Measurements from ENCODE around the gene NDUFB10.
"Not testable (repeated sequence)": the region's sequence is repeated elsewhere in the genome, so short reads cannot be mapped to it uniquely, and the experiment has no call there.

Gene NDUFB10

DNA sequence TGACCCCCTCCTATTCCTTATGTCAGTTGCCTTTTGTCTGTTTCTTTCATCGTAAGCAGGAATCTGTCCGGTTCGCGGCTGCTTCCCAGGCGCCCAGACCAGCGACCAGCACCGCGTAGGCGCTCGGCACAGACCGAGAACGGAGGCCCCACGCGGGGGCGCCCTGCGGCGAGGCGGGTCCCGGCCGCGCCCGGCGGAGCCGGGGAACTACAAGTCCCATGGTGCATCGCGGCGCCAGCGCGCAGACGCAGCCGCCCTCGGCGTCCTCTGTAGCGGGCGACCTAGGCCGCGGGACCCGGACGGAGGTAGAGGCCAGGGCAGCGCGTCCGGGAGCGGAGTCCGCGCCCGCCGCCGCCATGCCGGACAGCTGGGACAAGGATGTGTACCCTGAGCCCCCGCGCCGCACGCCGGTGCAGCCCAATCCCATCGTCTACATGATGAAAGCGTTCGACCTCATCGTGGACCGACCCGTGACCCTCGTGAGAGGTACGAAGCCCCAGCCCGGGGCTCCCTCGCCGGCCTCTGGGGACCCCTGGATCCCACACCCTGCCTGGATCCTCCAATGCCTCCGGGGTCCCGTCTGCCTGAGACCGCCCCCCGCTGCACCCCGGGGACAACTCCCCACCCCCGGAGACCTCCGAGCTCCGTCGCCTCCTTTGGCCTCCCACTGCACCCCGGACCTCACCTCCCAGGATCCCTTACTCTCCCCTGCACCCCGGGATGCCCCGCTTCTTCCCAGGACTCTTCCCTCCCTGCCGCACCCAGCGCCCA lies at the start of gene NDUFB10:
TSS of gene NDUFB10 (plus strand) at position 270 of the 771 bp plus-strand sequence. CDS start at position 357, 87 bp downstream.
- peak; percentile 97 for DNase-seq

DNA sequence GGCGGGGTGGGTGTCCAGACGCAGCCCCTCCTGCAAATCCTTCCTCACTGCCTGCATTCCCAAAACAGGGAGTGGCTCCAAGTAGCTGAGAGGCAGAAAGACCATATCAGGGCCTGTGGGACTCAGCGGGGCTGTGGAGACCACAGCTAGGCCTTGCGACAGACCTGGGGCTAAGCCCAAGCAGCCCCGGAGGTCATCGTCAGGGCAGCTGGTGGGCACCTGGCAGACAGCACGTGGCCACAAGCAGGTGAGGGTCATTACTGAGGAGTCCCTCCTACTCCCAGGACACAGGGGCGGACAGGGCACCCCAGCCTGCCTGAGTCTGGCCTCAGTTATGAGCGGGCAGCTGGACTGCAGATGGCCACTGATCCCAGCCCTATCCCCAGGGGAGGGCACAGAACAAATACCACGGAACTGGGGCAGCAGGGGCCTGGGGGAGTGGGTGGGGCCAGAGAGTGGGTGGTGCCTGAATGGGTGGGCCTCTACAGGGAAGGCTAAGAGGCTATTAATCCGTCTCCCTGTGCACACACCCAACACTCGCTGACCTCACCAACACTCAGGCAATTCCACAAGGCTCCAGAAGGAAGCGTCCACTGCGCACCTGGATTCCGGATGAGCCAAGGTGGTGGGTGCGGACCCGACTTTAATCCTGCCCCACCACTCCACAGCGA lies 49.6 kb upstream of the NDUFB10 start:
- peak; percentile 47 for DNase-seq

DNA sequence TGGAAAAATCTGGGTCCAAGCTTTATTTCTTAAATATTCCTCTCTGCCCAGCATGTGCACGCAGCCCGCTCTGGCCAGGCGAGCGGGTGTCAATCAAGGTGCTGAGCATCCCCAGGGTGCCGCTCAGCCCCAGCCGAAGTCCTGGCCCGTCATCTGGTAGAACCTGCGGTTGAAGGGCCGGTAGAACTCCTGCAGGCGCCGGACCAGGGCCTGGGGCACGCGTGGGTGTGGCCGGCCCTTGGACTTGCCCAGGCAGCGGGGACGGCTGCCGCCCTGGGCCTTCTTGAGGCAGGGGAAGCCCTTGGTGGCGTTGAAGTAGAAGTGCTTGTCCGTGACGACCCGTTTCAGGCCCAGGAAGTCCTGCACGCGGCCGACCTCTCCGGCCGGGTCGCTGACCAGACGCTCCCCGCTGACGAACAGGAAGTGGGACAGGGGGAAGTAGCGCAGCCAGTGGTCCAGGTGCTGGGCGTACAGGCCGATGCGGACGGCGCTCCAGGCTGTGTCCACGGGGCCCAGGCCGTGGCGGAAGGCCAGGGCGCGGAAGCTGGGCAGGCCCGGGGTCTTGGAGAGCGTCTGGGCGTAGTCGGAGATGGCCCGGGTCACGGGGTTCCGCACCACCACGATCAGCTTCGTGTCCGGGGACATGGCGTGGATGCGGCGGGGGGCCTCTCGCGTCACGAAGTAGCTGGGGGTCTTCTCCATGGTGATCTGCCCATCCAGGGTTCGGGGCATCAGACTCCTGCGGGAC lies 47.7 kb upstream of the NDUFB10 start:
- DNase-seq: no peak

DNA sequence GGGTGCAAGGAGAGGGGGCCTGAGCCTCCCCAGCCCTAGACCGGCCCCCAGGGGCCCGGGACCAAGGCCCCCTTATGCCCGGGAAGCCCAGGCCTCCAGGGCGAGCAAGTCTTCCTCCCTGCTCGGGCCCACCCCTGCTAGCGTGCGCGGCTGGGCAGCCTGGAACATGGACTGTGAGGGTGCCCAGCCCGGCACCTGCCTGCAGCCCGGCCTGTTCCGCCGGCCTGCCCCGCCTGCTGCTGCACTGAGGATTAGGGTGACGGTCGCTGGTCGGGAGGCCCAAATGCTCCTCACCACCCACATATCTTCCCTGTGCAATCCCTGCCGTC lies 47.2 kb upstream of the NDUFB10 start:
- no peak for DNase-seq

DNA sequence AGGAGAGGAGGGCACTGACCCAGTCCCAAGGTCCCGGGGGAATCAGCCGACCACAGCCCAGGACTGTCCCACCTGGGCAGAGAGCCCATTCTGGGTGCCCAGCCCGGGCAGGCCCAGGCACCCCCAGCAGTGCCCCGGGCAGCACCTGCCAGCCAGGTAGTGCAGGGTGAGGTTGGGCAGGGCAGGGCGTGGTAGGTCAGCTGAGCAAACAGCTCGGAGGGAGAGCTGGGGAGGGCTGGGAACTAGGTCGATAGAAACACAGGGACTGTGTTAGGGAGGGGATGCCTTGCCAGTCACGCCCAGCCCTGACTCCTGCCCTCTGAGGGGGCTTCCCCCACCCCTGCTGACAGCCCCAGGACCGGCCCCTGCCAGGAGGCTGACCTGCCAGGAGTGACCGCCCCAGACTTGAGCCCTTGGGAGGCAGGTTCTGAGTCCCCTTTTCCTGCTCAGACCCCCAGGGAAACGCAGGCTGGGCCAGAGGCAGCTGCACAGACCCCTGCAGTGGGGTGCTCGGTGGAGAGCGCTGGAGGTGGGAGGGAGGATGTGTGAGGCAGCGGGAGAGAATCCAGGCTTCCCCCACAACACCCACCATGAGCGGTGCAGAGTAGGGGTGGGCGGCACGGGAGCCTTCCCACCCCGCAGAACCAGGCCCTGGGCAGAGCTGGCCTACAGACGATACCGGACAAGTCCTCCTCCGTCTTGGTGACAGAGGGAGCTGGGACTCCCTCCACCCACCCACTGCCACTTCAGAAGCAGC lies 45.8 kb upstream of the NDUFB10 start:
- DNase-seq: peak; percentile 30

DNA sequence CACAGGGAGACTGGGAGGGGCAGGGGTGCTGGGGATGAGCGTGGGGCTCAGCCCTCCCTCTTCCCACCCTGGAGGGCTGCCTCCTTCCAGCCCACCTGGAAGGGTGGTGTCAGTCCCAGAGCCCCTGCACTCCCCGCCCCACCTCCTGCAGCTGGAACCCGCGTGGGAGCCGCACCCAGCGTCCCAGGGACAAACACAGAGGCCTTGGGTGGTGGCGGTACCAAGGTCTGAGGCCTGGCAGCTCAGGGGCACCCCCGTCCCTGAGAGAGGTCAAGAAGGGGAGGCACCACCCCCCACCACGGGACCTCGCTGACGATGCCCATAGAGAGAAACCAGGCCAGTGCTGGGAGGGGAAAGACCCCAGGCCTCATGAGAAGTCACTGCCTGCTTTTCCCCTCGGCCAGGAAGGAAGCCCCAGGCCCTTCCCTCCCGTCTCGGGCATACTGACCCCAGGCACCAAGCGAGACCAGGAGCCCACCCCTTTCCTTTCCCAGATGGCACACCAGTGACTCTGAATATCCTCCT lies 45.2 kb upstream of the NDUFB10 start:
- peak; percentile 32 for DNase-seq

DNA sequence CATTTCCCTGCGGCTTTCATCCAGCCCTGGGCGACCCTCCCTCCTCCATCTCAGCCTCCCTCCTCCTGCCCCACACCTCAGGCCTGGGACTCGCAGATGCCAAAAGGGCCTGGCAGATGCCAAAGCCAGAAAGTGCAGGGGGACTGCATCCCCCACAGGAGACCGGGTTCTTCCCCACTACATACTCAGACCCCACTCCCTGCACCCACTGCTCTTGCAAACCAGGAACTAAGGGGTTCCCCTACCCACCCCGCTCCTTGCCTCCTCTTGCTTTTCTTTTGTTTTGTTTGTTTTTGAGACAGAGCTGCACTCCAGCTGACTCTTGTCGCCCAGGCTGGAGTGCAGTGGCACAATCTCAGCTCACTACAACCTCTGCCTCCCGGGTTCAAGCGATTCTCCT lies 44.4 kb upstream of the NDUFB10 start:
- no peak for DNase-seq

DNA sequence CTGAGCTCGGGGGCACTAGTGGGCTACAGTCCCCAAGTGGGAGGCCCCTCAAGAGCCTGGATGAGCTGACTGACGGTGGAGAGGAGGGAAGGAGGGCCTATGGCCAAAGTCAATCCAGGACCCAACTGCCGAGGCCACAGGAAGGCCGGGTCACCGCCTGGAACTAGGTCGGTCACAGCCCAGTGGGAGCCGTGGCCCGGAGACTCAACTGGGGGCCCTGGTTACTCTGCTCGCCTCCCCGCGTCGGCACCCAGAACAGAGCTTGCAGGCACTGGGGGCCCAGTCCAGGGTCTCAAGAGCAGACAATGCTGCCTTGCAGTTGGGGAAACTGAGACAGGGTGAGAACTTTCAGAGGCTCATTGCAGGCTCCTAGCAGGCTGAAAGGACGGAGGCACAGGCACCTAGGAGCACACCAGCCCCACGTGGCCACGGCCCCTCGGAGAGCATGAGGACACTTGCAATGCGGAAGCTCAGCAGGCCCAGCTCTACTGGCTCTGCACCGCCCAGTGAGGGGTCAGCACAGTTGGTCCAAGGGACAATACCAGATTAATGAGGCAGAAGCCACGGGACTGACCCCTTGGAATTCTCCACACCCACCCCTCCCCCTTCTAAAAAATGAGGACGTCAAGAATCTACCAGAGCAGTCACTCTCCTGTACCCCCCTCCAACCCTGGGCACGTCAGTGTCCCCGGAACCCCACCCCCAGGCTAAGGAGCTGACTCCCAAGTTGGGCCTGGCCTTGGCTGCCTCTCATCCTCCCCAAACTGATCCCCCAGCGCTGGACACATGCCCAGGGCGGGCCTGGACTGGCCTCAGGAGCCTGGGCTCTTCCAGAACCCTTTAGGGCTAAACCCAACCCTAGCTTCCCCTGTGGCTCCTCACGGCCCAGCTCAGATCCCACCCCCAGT lies 43.4 kb upstream of the NDUFB10 start:
- peak; percentile 29 for DNase-seq

DNA sequence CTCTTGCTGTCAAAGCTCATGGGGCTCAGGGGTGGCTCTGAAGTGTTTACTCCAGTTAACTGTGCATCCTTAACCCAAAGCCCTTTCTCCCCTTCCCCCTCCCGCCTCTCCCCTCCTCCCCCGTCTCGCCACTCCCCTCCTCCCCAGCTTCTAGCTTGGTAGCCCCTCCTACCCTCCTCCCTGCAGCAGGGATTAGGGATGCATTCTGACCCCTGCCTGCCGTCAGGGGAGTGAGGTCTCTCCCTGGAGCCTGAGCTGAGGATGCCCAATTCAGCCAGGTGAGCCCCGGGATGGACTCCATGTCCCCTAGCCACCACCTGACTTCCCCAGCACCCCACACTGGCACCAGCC lies 42.7 kb upstream of the NDUFB10 start:
- DNase-seq: no peak

DNA sequence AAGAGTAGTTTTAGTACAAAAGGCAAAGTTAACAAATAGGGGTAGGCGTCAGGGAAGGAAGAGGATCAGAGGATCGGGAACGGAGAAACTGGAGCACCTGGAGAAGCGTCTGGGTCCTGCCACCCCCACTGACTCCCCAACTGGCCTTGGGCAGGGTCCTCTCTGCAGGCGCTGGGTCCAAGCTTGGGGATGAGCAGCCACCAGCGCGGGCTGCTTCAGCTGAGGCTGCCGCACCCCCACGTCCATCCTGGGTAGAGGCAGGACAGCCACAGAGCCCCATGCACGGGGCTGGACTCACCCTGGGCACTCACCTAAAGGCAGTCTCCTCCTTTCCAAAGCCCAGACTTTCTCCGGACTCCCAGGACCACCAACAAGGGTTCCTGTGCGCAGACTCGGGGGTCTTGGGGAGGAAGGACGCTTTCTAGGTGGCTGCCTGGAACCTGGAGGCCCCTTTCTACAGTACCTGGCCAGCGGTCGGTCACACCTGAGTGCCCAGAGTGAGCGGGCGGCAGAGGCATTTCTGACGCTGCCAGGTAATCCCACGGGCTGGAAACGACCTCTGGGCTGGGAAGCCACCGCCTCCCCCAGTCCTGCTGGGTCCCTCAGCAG lies 42.2 kb upstream of the NDUFB10 start:
- DNase-seq: no peak

DNA sequence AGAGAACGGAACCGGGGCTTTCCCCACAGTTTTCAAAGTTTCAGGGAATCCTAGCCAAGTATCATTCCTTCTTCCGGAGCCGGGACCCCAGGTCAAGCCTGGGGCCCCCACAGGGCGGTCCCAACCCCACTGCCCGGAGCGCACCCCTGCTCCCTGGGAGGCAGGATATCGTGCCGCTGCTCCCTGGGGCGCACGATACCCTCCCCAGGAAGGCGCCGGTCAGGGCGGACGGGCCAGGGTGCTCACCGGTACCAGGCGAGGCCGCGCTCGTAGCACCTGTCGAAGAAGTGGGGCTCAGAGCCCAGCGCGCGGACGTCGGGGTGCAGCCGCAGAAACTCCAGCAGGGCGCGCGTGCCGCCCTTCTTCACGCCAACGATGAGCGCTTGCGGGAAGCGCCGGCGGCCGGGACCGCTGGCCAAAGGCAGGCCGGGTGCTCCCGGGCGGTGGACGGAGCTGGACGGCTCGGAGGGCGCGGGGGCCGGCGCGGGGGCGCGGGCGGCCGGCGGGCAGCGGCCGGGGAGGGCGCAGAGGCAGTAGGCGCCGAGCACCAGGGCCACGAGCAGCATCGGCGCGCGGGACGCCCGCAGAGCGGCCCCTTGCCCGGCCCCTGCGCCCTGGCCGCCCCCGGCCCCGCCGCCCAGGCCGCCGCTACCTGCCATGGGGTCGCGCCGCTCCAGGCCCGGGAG lies 41.5 kb upstream of the NDUFB10 start:
- DNase-seq: no peak

DNA sequence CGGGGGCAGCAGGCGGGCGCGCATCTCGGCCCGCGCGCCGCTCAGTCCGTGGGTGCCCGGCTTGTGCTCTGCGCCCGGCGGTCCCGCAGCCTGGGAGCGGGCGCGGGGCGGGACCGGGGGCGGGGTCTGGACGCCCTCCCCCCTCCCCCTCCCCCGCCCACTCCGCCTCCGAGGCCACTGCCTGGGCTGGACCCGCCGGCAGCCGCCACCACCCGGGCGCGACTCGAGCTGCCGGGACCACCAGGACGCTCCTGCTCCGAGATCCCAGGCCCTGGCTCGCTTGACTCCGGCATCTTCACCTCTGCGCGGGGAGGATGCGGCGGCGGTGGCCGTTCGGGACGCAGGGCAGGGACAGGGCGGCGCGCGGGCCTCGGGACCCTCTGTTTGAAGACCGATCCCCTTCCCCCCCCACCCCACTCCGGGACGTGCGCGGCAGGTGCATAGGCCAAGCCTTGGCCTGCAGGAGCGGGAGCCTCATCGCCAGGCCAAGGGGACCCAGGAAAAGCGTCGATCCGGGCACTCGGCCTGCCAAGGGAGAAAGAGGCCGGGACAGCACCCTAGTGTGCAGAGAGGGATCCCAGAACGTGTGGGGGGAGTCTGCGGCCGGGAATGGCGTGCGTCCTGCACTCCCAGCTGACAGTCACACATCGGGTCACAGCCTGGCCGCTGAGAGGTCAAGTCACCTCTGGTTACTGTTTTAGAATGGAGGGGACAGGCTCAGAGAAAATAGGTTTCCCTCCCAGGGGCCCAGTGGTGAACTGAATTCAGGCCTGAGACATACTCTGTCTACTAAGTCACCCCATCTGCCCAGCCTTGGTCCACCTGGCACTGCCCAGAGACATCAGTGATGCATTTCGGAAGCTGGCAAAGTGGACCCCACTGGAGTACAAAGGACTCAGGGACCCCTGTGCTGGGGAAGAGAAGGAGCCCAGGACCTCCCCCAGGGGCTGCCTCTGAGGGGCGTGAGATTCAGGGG lies 40.7 kb upstream of the NDUFB10 start, which contains the start of gene HS3ST6:
TSS of gene HS3ST6 (minus strand) at position 65 of the 976 bp plus-strand sequence. CDS start 92 bp downstream, outside the sequence.
- DNase-seq: no peak

DNA sequence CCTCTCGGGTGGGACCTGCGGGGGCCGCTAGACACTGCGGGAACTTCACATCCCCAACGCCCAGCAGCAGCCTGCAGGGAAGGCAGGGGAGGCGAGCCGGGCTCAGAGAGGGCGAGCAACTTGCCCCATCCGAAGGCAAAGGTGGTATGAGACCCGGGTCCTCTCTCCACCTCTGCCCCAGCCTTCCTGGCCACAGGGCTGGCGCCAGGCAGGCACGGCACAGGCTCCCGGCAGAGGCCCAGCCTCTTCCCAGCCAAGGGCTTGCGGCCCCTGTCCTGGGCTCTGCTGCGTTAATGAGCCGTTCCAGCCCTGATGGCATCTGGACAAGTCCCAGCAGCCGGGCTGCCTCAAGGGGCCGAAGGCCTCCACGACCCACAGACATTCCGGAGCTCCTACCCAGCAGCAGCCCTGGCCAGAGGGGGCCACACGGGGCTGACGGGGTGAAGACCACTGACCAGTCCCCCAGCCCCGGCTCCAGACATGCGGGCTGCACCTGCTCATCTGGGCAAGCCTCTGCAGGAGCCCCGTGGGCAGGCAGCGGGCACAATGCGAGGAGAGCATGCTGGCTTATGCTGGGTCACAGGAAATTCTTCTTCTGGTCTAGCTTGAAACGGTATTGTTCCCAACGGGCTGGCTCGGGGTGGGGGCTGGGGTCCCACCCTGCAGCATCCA lies 39.9 kb upstream of the NDUFB10 start:
- no peak for DNase-seq

DNA sequence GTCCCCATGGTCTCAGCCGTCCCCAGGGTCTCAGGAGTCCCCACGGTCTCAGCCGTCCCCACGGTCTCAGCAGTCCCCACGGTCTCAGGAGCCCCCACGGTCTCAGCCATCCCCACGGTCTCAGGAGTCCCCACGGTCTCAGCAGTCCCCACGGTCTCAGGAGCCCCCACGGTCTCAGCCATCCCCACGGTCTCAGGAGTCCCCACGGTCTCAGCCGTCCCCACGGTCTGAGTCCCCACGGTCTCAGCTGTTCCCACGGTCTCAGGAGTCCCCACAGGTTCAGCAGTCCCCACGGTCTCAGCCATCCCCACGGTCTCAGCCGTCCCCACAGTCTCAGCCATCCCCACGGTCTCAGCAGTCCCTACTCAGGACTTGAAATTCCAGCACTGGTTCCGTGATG lies 39.2 kb upstream of the NDUFB10 start:
- DNase-seq: not testable (repeated sequence)

DNA sequence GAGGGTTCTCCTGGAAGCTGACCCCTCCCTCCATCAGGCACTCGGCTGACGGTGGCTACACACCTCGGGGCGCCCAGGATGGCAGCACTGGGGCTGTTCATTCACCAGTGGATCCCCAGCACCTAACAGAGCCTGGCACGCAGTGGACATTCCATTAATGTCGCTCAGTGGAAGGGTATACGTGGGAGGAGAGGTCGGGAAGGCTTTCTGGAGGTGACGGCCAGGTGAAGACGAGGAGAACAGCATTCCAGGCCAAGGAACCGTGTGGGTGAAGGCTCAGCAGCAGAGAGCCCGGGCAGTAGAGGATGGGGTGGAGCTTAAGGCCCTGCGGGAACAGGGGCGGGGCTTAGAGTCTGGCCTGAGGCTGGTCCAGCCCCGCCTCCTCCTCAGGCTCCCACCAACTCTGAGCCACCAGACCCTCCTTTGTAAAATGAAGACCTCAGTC lies 38.6 kb upstream of the NDUFB10 start:
- peak; percentile 68 for DNase-seq

DNA sequence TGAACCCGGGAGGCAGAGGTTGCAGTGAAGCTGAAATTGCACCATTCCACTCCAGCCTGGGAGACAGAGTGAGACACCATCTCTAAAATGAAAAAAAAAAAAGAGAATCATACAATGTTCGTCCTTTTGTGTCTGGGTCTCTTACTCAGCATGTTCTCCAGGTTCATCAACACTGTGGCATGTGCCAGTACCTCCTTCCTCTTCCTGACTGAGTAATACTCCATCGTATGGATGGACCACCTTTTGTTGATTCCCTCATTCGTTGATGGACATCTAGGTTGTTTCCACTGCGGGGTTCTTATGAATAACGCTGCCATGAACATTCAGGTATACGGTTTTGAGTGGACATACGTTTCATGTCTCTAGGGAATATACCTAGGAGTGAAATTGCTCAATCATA lies 37.0 kb upstream of the NDUFB10 start:
- no peak for DNase-seq

DNA sequence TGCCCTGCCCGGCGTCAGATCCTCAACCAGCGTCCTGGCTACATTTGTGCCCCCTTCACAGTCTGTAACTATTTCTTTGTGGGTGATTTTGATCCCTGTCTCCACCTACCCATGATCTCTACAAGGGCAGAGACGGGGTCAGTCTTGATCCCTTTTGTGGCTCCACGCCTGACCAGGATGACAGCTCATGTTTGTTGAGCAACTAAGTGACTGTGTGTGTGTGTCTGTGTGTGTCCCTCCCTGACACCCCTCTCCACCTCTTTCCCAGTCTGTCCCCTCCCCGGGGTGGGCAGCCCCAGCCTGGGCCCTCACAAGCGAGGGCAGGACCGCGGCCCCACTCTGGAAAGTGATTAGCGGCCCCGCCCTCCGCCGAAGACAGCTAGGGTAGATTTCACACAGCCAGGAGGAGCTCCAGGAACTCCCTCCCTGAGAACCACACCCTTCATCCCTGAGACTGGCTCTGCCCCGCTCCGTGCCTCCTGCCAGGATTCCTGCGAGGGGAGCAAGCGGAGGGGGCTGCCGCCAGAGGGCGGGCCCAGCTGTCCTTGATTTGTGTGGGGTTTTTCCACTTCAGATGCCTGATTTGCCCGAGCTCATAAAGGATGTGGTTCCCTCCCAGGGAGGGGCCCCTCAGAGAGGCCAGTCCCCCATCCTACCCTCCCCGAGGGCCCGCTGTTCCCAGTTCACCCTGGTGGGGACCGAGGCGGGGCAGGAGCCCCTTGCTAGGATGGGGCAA lies 35.9 kb upstream of the NDUFB10 start:
- peak; percentile 63 for DNase-seq

DNA sequence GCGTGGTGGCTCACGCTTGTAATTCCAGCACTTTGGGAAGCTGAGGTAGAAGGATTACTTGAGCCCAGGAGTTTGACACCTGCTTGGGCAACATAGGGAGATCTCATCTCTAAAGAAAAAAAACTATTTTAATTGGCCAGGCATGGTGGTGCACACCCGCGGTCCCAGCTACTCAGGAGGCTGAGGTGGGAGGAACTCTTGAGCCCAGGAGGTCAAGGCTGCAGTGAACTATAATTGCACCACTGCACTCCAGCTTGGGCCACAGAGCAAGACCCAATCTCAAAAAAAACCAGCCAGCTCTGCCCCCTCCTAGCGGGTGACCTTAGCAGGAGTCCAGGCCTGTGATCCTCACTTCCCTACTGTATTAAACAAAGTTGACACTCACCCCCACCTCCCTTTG lies 35.2 kb upstream of the NDUFB10 start:
- DNase-seq: no peak
